HepG2 (cell line): ENCODE data around the gene ARHGAP4. TPM values are rescaled to one million over a fixed set of nuclear protein-coding genes. Genes with fewer than 3 reads are reported as not detected.

ENCODE experiments used
- EHMT2 ChIP-seq: fragments of 200-600 bp; sonication (generic); IDR thresholded peaks from 2 replicates; pipeline ENCODE4 v1.7.0; 2017; ENCODE audit warnings: antibody characterized with exemption, low read depth, low read length, borderline replicate concordance
- GABPB1 ChIP-seq: IDR thresholded peaks from 2 replicates; pipeline ENCODE4 v1.6.1; 2016; ENCODE audit warnings: mild to moderate bottlenecking, missing genetic modification reagents, moderate library complexity, missing compliant biosample characterization
- NFE2L2 ChIP-seq: fragments of 150-350 bp; IDR thresholded peaks from 2 replicates; pipeline ENCODE4 v1.6.1; 2014; ENCODE audit warnings: low read length
- SYNCRIP ChIP-seq: fragments of 200-400 bp; formaldehyde crosslinking; IDR thresholded peaks from 2 replicates; pipeline ENCODE4 v1.6.1; 2018; ENCODE audit warnings: mild to moderate bottlenecking, low read depth, low read length; ENCODE audit not compliant: insufficient read depth
- ZNF558 ChIP-seq: sonication (generic); formaldehyde crosslinking; IDR thresholded peaks from 2 replicates; pipeline ENCODE4 v1.9.0; 2022; ENCODE audit warnings: mild to moderate bottlenecking, missing genetic modification reagents, borderline replicate concordance
- polyA plus RNA-seq, 8 experiments: library from polyadenylated mRNA; depleted of rRNA in 3 of 8; stranded (reverse) in 7 of 8; unstranded in 1 of 8; fragments of >200 nt; fragmentation: Illumina TruSeq in 4 of 8; extraction: Trizol in 4 of 8; gene quantifications; 2 replicates each; pipeline versions ENCODE4 v1.2.1 to v1.2.3, GENCODE V29; 2011 to 2016; ENCODE audit warnings: low read depth in 4 of 8, missing spikeins in 1 of 8, mixed read lengths in 1 of 8; ENCODE audit not compliant: insufficient read depth in 1 of 8
- total RNA-seq, 5 experiments: library from RNA; depleted of rRNA; stranded (reverse); fragments of >200 nt; fragmentation: Illumina TruSeq; extraction: Trizol; gene quantifications; 2 replicates each; pipeline ENCODE4 v1.2.3, GENCODE V29; 2016; ENCODE audit warnings: low read depth in 1 of 5
- TF ChIP-seq, protein P1 (sequence below): sonication (generic); formaldehyde crosslinking; IDR thresholded peaks from 2 replicates; pipeline ENCODE4 v1.9.0; 2021; ENCODE audit warnings: mild to moderate bottlenecking, missing genetic modification reagents
- TF ChIP-seq, protein P2 (sequence below): sonication (generic); formaldehyde crosslinking; IDR thresholded peaks from 2 replicates; pipeline ENCODE4 v1.5.1; 2020; ENCODE audit warnings: mild to moderate bottlenecking, missing genetic modification reagents, moderate library complexity
- TF ChIP-seq, protein P3 (sequence below): sonication (generic); formaldehyde crosslinking; IDR thresholded peaks from 2 replicates; pipeline ENCODE4 v1.5.0; 2020; ENCODE audit warnings: mild to moderate bottlenecking, missing genetic modification reagents
- TF ChIP-seq, protein P4 (sequence below): sonication (generic); formaldehyde crosslinking; IDR thresholded peaks from 2 replicates; pipeline ENCODE4 v1.5.1; 2020; ENCODE audit warnings: mild to moderate bottlenecking, missing genetic modification reagents, moderate library complexity

Gene ARHGAP4
- total and polyA plus RNA-seq, 2 of the 13 experiments (the other 11 are each of a cell fraction or from before 2014, with no cell fraction given), result 0.57 to 0.64 TPM

DNA sequence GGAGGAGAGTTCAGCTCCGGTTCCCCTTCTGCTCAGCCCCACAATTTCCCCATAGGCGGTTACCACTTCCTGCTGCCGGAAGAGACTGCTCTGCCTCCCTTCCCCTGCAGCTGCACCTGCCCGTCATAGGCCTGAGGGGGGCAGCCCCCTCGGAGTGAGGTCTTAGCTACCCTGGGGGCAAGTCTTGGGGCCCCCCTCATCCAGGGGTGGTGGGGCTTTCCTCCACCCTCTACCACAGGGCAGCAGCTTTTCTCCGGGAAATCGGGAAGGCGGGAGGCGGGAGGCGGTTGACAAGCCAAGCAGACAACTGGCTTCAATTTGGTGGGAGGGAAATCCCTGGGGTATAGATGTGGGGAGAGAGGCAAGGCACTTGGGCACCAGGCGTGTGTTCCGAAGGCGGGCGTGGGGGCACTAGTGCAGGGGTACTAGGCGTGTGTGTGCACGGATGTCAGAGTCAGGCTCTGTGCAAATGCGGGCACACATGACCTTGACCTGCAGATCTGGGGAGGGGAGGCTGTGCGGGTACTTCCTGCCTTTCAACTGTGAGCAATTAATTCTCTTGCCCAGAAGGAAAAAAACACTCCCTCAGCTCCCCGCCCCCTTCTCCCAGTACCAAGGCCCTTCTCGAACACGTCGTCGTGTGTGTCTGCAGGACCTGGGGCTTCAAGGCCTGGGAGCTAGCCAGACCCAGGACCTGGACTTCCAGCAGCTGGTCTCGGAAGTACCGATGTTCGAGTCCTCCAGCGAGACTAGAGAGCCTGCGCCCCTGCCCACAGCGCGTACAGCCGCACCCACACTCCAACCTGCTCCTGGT is 1.0 kb upstream of the ARHGAP4 start (continued):
- TF ChIP-seq, protein P1, sequence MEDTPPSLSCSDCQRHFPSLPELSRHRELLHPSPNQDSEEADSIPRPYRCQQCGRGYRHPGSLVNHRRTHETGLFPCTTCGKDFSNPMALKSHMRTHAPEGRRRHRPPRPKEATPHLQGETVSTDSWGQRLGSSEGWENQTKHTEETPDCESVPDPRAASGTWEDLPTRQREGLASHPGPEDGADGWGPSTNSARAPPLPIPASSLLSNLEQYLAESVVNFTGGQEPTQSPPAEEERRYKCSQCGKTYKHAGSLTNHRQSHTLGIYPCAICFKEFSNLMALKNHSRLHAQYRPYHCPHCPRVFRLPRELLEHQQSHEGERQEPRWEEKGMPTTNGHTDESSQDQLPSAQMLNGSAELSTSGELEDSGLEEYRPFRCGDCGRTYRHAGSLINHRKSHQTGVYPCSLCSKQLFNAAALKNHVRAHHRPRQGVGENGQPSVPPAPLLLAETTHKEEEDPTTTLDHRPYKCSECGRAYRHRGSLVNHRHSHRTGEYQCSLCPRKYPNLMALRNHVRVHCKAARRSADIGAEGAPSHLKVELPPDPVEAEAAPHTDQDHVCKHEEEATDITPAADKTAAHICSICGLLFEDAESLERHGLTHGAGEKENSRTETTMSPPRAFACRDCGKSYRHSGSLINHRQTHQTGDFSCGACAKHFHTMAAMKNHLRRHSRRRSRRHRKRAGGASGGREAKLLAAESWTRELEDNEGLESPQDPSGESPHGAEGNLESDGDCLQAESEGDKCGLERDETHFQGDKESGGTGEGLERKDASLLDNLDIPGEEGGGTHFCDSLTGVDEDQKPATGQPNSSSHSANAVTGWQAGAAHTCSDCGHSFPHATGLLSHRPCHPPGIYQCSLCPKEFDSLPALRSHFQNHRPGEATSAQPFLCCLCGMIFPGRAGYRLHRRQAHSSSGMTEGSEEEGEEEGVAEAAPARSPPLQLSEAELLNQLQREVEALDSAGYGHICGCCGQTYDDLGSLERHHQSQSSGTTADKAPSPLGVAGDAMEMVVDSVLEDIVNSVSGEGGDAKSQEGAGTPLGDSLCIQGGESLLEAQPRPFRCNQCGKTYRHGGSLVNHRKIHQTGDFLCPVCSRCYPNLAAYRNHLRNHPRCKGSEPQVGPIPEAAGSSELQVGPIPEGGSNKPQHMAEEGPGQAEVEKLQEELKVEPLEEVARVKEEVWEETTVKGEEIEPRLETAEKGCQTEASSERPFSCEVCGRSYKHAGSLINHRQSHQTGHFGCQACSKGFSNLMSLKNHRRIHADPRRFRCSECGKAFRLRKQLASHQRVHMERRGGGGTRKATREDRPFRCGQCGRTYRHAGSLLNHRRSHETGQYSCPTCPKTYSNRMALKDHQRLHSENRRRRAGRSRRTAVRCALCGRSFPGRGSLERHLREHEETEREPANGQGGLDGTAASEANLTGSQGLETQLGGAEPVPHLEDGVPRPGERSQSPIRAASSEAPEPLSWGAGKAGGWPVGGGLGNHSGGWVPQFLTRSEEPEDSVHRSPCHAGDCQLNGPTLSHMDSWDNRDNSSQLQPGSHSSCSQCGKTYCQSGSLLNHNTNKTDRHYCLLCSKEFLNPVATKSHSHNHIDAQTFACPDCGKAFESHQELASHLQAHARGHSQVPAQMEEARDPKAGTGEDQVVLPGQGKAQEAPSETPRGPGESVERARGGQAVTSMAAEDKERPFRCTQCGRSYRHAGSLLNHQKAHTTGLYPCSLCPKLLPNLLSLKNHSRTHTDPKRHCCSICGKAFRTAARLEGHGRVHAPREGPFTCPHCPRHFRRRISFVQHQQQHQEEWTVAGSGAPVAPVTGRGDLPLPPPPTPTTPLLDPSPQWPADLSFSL (CRISPR knock-in tag), result no peak
- TF ChIP-seq, protein P2, sequence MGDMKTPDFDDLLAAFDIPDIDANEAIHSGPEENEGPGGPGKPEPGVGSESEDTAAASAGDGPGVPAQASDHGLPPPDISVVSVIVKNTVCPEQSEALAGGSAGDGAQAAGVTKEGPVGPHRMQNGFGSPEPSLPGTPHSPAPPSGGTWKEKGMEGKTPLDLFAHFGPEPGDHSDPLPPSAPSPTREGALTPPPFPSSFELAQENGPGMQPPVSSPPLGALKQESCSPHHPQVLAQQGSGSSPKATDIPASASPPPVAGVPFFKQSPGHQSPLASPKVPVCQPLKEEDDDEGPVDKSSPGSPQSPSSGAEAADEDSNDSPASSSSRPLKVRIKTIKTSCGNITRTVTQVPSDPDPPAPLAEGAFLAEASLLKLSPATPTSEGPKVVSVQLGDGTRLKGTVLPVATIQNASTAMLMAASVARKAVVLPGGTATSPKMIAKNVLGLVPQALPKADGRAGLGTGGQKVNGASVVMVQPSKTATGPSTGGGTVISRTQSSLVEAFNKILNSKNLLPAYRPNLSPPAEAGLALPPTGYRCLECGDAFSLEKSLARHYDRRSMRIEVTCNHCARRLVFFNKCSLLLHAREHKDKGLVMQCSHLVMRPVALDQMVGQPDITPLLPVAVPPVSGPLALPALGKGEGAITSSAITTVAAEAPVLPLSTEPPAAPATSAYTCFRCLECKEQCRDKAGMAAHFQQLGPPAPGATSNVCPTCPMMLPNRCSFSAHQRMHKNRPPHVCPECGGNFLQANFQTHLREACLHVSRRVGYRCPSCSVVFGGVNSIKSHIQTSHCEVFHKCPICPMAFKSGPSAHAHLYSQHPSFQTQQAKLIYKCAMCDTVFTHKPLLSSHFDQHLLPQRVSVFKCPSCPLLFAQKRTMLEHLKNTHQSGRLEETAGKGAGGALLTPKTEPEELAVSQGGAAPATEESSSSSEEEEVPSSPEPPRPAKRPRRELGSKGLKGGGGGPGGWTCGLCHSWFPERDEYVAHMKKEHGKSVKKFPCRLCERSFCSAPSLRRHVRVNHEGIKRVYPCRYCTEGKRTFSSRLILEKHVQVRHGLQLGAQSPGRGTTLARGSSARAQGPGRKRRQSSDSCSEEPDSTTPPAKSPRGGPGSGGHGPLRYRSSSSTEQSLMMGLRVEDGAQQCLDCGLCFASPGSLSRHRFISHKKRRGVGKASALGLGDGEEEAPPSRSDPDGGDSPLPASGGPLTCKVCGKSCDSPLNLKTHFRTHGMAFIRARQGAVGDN (CRISPR knock-in tag), result peak; percentile 81
- TF ChIP-seq EHMT2, result no peak
- TF ChIP-seq, protein P3, sequence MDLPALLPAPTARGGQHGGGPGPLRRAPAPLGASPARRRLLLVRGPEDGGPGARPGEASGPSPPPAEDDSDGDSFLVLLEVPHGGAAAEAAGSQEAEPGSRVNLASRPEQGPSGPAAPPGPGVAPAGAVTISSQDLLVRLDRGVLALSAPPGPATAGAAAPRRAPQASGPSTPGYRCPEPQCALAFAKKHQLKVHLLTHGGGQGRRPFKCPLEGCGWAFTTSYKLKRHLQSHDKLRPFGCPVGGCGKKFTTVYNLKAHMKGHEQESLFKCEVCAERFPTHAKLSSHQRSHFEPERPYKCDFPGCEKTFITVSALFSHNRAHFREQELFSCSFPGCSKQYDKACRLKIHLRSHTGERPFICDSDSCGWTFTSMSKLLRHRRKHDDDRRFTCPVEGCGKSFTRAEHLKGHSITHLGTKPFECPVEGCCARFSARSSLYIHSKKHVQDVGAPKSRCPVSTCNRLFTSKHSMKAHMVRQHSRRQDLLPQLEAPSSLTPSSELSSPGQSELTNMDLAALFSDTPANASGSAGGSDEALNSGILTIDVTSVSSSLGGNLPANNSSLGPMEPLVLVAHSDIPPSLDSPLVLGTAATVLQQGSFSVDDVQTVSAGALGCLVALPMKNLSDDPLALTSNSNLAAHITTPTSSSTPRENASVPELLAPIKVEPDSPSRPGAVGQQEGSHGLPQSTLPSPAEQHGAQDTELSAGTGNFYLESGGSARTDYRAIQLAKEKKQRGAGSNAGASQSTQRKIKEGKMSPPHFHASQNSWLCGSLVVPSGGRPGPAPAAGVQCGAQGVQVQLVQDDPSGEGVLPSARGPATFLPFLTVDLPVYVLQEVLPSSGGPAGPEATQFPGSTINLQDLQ, result no peak
- no peak for TF ChIP-seq ZNF558 (CRISPR knock-in tag)
- TF ChIP-seq SYNCRIP, result no peak
- TF ChIP-seq, protein P4, sequence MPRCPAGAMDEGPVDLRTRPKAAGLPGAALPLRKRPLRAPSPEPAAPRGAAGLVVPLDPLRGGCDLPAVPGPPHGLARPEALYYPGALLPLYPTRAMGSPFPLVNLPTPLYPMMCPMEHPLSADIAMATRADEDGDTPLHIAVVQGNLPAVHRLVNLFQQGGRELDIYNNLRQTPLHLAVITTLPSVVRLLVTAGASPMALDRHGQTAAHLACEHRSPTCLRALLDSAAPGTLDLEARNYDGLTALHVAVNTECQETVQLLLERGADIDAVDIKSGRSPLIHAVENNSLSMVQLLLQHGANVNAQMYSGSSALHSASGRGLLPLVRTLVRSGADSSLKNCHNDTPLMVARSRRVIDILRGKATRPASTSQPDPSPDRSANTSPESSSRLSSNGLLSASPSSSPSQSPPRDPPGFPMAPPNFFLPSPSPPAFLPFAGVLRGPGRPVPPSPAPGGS (CRISPR knock-in tag), result 0 out of 2 replicates have a peak, but pooled peaks have one; percentile 5
- TF ChIP-seq NFE2L2, result no peak
- TF ChIP-seq GABPB1 (CRISPR knock-in tag), result peak; percentile 54
